Measurements from ENCODE around the gene FRY. TPM values are rescaled to one million over a fixed set of nuclear protein-coding genes. Genes with fewer than 3 reads are reported as not detected.

FRY gene
- total and polyA plus RNA-seq, 2 donors (not counting 1 experiment from before 2014, with no cell fraction given): 2.3 to 6.3 TPM

DNA sequence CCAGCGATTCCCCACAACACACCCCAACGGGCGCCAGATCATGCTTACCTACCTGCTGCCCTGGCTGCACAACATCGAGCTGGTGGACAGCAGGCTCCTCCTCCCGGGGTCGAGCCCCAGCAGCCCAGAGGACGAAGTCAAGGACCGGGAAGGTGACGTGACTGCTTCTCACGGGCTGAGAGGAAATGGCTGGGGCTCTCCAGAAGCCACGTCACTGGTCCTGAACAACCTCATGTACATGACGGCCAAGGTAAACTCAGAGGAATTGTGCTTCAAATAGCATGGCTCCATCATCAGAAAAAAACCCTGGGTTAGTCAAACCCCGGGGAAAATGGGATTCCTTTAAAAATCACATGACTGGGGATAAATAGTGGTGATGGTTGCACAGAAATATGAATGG lies 177.3 kb downstream of the FRY start:
- no peaks in the 10 kb centered on the region for H4K20me1 ChIP-seq (ENCODE audit: control insufficient read depth, insufficient read depth, low read length, poor library complexity, severe bottlenecking)
- no peaks in the 10 kb centered on the region for H3K36me3 ChIP-seq (replicated peaks in 1 of 2; ENCODE audit: control extremely low read depth in 1 of 2, control insufficient read depth in 1 of 2, extremely low read depth in 1 of 2, insufficient read depth in 2 of 2, low read length in 1 of 2)
- no peaks in the 10 kb centered on the region for H3K27me3 ChIP-seq (replicated peaks in 1 of 4; ENCODE audit: control extremely low read depth in 1 of 4, control insufficient read depth in 3 of 4, insufficient read depth in 4 of 4, low read length in 3 of 4)
- DNase-seq: no peak
- POLR2A ChIA-PET: no interaction called here
- Mint-ChIP-seq H3K9me3 (ENCODE audit: insufficient read depth) (no peaks in the 10 kb centered on the region), H3K27ac (no peak overlapping the region), H3K4me3 (no peak overlapping the region), H3K27me3 (no peaks in the 10 kb centered on the region), H3K4me1 (no peaks in the 10 kb centered on the region)
- no peak overlapping the region for H2AFZ ChIP-seq (ENCODE audit: insufficient read depth, low read depth, low read length, poor library complexity, severe bottlenecking)
- 95% methylated on average over 11 of the region's 13 CpGs for WGBS (ENCODE audit: insufficient coverage)
- TF ChIP-seq EZH2 (IDR thresholded peaks at IDR 0.05; ENCODE audit: borderline replicate concordance, insufficient read depth, low read depth, low read length, poor library complexity, severe bottlenecking): no peak
- TF ChIP-seq, protein P1, sequence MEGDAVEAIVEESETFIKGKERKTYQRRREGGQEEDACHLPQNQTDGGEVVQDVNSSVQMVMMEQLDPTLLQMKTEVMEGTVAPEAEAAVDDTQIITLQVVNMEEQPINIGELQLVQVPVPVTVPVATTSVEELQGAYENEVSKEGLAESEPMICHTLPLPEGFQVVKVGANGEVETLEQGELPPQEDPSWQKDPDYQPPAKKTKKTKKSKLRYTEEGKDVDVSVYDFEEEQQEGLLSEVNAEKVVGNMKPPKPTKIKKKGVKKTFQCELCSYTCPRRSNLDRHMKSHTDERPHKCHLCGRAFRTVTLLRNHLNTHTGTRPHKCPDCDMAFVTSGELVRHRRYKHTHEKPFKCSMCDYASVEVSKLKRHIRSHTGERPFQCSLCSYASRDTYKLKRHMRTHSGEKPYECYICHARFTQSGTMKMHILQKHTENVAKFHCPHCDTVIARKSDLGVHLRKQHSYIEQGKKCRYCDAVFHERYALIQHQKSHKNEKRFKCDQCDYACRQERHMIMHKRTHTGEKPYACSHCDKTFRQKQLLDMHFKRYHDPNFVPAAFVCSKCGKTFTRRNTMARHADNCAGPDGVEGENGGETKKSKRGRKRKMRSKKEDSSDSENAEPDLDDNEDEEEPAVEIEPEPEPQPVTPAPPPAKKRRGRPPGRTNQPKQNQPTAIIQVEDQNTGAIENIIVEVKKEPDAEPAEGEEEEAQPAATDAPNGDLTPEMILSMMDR (IDR thresholded peaks at IDR 0.05): no peak
- H3K4me1 ChIP-seq (ENCODE audit: control insufficient read depth in 2 of 2, insufficient read depth in 2 of 2, low read length in 2 of 2): no peaks in the 10 kb centered on the region
- H3K27ac ChIP-seq (ENCODE audit: low read length in 2 of 2): no peak overlapping the region
- H3K9ac ChIP-seq (ENCODE audit: low read length): no peak overlapping the region
- no peaks in the 10 kb centered on the region for H3K79me2 ChIP-seq (ENCODE audit: control insufficient read depth, insufficient read depth, low read length)
- intact Hi-C loops (cut with micrococcal nuclease): no loop called here
- H3K4me3 ChIP-seq (ENCODE audit: control extremely low read depth in 1 of 5, extremely low read depth in 1 of 5, insufficient read depth in 1 of 5, low read depth in 2 of 5, low read length in 4 of 5): no peak overlapping the region
- no peaks in the 10 kb centered on the region for H3K9me3 ChIP-seq (ENCODE audit: control extremely low read depth in 1 of 3, control insufficient read depth in 2 of 3, insufficient read depth in 1 of 3, low read length in 2 of 3)
- CTCF ChIA-PET: no interaction called here
- no peak for ATAC-seq (ENCODE audit: low read depth)
- H3K4me2 ChIP-seq (replicated peaks; ENCODE audit: low read depth, low read length, poor library complexity, severe bottlenecking): no peak overlapping the region

DNA sequence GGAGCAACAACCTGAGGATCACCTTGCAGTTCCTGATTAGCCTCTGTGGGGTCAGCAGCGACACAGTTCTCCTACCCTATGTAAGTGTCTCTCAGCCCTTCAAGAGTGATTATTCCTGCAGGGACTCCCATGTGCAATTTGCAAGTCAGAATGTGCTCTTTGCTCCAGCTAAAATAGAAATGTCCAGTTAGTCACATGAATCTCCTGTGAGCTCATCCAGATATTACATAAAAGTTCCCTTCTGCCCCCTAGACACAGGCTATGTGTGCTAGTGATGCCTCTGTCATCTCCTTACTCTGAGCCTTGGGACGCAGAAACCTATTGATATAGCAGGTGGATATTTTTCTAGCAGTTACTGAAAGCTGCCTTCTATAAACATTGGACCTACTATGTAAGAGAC lies 178.1 kb downstream of the FRY start:
- TF ChIP-seq, protein P1 (IDR thresholded peaks at IDR 0.05): no peak
- TF ChIP-seq EZH2 (IDR thresholded peaks at IDR 0.05; ENCODE audit: borderline replicate concordance, insufficient read depth, low read depth, low read length, poor library complexity, severe bottlenecking): no peak
- intact Hi-C loops (cut with micrococcal nuclease): no loop called here
- no peak overlapping the region for H3K27ac Mint-ChIP-seq
- H3K4me1 ChIP-seq (ENCODE audit: control insufficient read depth in 2 of 2, insufficient read depth in 2 of 2, low read length in 2 of 2): no peaks in the 10 kb centered on the region
- H2AFZ ChIP-seq (ENCODE audit: insufficient read depth, low read depth, low read length, poor library complexity, severe bottlenecking): no peak overlapping the region
- no peaks in the 10 kb centered on the region for H4K20me1 ChIP-seq (ENCODE audit: control insufficient read depth, insufficient read depth, low read length, poor library complexity, severe bottlenecking)
- no peak overlapping the region for H3K4me2 ChIP-seq (replicated peaks; ENCODE audit: low read depth, low read length, poor library complexity, severe bottlenecking)
- H3K9me3 ChIP-seq (ENCODE audit: control extremely low read depth in 1 of 3, control insufficient read depth in 2 of 3, insufficient read depth in 1 of 3, low read length in 2 of 3): no peaks in the 10 kb centered on the region
- H3K27me3 Mint-ChIP-seq: no peaks in the 10 kb centered on the region
- WGBS (ENCODE audit: insufficient coverage): no CpG with 5 or more reads among the region's 2 CpGs
- H3K9ac ChIP-seq (ENCODE audit: low read length): no peak overlapping the region
- POLR2A ChIA-PET: no interaction called here
- H3K4me3 ChIP-seq (ENCODE audit: control extremely low read depth in 1 of 5, extremely low read depth in 1 of 5, insufficient read depth in 1 of 5, low read depth in 2 of 5, low read length in 4 of 5): no peak overlapping the region
- H3K9me3 Mint-ChIP-seq (ENCODE audit: insufficient read depth): no peaks in the 10 kb centered on the region
- no peaks in the 10 kb centered on the region for H3K79me2 ChIP-seq (ENCODE audit: control insufficient read depth, insufficient read depth, low read length)
- H3K27ac ChIP-seq (ENCODE audit: low read length in 2 of 2): no peak overlapping the region
- H3K4me1 Mint-ChIP-seq: no peaks in the 10 kb centered on the region
- DNase-seq (no peak), ATAC-seq (ENCODE audit: low read depth) (no peak)
- H3K36me3 ChIP-seq (replicated peaks in 1 of 2; ENCODE audit: control extremely low read depth in 1 of 2, control insufficient read depth in 1 of 2, extremely low read depth in 1 of 2, insufficient read depth in 2 of 2, low read length in 1 of 2): no peaks in the 10 kb centered on the region
- no peak overlapping the region for H3K4me3 Mint-ChIP-seq
- no peaks in the 10 kb centered on the region for H3K27me3 ChIP-seq (replicated peaks in 1 of 4; ENCODE audit: control extremely low read depth in 1 of 4, control insufficient read depth in 3 of 4, insufficient read depth in 4 of 4, low read length in 3 of 4)
- CTCF ChIA-PET: no interaction called here

Measured in B cell (primary cell).